Astrocyte (in vitro differentiated cells and primary cell): Measurements from ENCODE around the gene TNFSF13. TPM values are rescaled to one million over a fixed set of nuclear protein-coding genes. Genes with fewer than 3 reads are reported as not detected.

Experiments used
- DNase-seq: peaks from one replicate; pipeline ENCODE4 v3.0.0-alpha.2; 2010; ENCODE audit warnings: low read depth
- FAIRE-seq: peaks from 2 replicates; lab custom pipeline; 2011; peaks lifted over from hg19 to GRCh38; lab: Jason Lieb, UNC
- H2AFZ ChIP-seq: 2 replicates; pipeline ENCODE4 v1.6.0; 2012; ENCODE audit warnings: low read depth, low read length, inconsistent platforms
- H3K27ac ChIP-seq: 2 replicates; pipeline ENCODE4 v1.5.1; 2011; ENCODE audit warnings: low read depth, low read length, inconsistent platforms
- H3K27me3 ChIP-seq: 2 replicates; pipeline ENCODE4 v1.6.0; 2011; ENCODE audit warnings: low read length, inconsistent platforms; ENCODE audit not compliant: insufficient read depth
- H3K36me3 ChIP-seq: 2 replicates; pipeline ENCODE4 v1.5.1; 2011; ENCODE audit warnings: low read length, inconsistent platforms; ENCODE audit not compliant: insufficient read depth
- H3K4me1 ChIP-seq: 2 replicates; pipeline ENCODE4 v1.5.1; 2011; ENCODE audit warnings: low read length, inconsistent platforms; ENCODE audit not compliant: insufficient read depth
- H3K4me2 ChIP-seq: 2 replicates; pipeline ENCODE4 v1.6.0; 2012; ENCODE audit warnings: low read length, inconsistent platforms
- H3K4me3 ChIP-seq: 2 replicates; pipeline ENCODE4 v1.5.1; 2011; ENCODE audit warnings: low read depth, mild to moderate bottlenecking, low read length, inconsistent platforms; ENCODE audit not compliant: insufficient read depth
- H3K79me2 ChIP-seq: 2 replicates; pipeline ENCODE4 v1.6.0; 2012; ENCODE audit warnings: mild to moderate bottlenecking, low read length, inconsistent platforms; ENCODE audit not compliant: insufficient read depth
- H3K9ac ChIP-seq: 2 replicates; pipeline ENCODE4 v1.6.0; 2012; ENCODE audit warnings: mild to moderate bottlenecking, low read length, inconsistent platforms
- H3K9me3 ChIP-seq: 2 replicates; pipeline ENCODE4 v1.5.1; 2012; ENCODE audit warnings: low read depth, mild to moderate bottlenecking, low read length, inconsistent platforms; ENCODE audit not compliant: insufficient read depth
- H4K20me1 ChIP-seq: 2 replicates; pipeline ENCODE4 v1.6.0; 2012; ENCODE audit warnings: low read length, inconsistent platforms; ENCODE audit not compliant: insufficient read depth
- H3K27ac Mint-ChIP-seq: one replicate; pipeline ENCODE4 v1.8.0; 2021; ENCODE audit warnings: mild to moderate bottlenecking, mixed read lengths; ENCODE audit not compliant: unreplicated experiment
- H3K27me3 Mint-ChIP-seq: one replicate; pipeline ENCODE4 v1.8.0; 2021; ENCODE audit warnings: low read depth, mixed read lengths; ENCODE audit not compliant: unreplicated experiment
- H3K36me3 Mint-ChIP-seq: one replicate; pipeline ENCODE4 v1.8.0; 2021; ENCODE audit warnings: low read depth, mixed read lengths; ENCODE audit not compliant: unreplicated experiment
- H3K4me1 Mint-ChIP-seq: one replicate; pipeline ENCODE4 v1.8.0; 2021; ENCODE audit warnings: low read depth, mixed read lengths; ENCODE audit not compliant: unreplicated experiment
- H3K4me3 Mint-ChIP-seq: one replicate; pipeline ENCODE4 v1.8.0; 2021; ENCODE audit warnings: mild to moderate bottlenecking, moderate library complexity, mixed read lengths; ENCODE audit not compliant: unreplicated experiment
- H3K9me3 Mint-ChIP-seq: one replicate; pipeline ENCODE4 v1.8.0; 2021; ENCODE audit warnings: mild to moderate bottlenecking, mixed read lengths; ENCODE audit not compliant: unreplicated experiment
- EZH2 ChIP-seq: IDR thresholded peaks from 2 replicates; pipeline ENCODE4 v1.6.1; 2012; ENCODE audit warnings: mild to moderate bottlenecking, low read length, inconsistent platforms; ENCODE audit not compliant: insufficient read depth
- total RNA-seq: library from RNA; stranded (reverse); gene quantifications from 2 replicates; pipeline ENCODE4 v1.2.1, GENCODE V29; 2021
- TF ChIP-seq, protein P1 (sequence below): IDR thresholded peaks from 2 replicates; pipeline ENCODE4 v1.5.1; 2011; ENCODE audit warnings: low read depth, mild to moderate bottlenecking, inconsistent platforms, low read length, moderate library complexity; ENCODE audit not compliant: insufficient read depth

TNFSF13 gene
- total RNA-seq, 1 donor from 2014 or later, result 0.93 TPM

DNA sequence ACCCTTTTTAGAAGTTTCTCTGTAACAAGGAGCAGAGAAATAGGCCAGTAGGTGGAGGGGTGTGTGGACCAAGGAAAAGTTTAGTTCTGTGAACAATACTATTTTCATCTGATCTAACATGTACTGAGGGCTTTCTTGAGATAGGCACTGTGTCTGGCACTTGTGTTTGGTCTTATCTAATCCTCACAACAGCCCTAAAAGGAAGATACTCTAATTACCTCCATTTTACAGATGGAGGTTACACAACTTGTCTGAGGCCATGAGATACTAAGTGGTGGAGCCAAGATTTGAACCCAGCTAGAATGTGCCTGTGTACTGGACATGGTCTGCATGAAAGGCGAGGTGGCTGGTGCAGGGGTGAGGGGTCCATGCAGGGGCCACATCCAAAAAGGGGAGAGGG lies 5.2 kb upstream of the TNFSF13 start:
- Histone ChIP-seq H2AFZ (no peak overlapping the region), H3K27me3 (no peaks in the 10 kb centered on the region), H3K36me3 (no peaks in the 10 kb centered on the region), H3K9me3 (no peaks in the 10 kb centered on the region), H4K20me1 (no peaks in the 10 kb centered on the region), H3K4me2 (no peak overlapping the region), H3K27ac (no peak overlapping the region), H3K4me3 (no peak overlapping the region), H3K4me1 (peaks cover 13% of the 10 kb centered on the region), H3K79me2 (no peaks in the 10 kb centered on the region), H3K9ac (no peak overlapping the region)
- FAIRE-seq, result no peak
- peak overlapping the region; percentile 13 for H3K4me3 Mint-ChIP-seq
- H3K9me3 Mint-ChIP-seq, result peaks cover 3% of the 10 kb centered on the region
- H3K4me1 Mint-ChIP-seq, result peaks cover 2% of the 10 kb centered on the region
- no peak overlapping the region for H3K27ac Mint-ChIP-seq
- TF ChIP-seq EZH2, result no peak
- TF ChIP-seq, protein P1, sequence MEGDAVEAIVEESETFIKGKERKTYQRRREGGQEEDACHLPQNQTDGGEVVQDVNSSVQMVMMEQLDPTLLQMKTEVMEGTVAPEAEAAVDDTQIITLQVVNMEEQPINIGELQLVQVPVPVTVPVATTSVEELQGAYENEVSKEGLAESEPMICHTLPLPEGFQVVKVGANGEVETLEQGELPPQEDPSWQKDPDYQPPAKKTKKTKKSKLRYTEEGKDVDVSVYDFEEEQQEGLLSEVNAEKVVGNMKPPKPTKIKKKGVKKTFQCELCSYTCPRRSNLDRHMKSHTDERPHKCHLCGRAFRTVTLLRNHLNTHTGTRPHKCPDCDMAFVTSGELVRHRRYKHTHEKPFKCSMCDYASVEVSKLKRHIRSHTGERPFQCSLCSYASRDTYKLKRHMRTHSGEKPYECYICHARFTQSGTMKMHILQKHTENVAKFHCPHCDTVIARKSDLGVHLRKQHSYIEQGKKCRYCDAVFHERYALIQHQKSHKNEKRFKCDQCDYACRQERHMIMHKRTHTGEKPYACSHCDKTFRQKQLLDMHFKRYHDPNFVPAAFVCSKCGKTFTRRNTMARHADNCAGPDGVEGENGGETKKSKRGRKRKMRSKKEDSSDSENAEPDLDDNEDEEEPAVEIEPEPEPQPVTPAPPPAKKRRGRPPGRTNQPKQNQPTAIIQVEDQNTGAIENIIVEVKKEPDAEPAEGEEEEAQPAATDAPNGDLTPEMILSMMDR, result no peak
- no peaks in the 10 kb centered on the region for H3K36me3 Mint-ChIP-seq
- H3K27me3 Mint-ChIP-seq, result peaks cover 22% of the 10 kb centered on the region
- DNase-seq, result no peak

DNA sequence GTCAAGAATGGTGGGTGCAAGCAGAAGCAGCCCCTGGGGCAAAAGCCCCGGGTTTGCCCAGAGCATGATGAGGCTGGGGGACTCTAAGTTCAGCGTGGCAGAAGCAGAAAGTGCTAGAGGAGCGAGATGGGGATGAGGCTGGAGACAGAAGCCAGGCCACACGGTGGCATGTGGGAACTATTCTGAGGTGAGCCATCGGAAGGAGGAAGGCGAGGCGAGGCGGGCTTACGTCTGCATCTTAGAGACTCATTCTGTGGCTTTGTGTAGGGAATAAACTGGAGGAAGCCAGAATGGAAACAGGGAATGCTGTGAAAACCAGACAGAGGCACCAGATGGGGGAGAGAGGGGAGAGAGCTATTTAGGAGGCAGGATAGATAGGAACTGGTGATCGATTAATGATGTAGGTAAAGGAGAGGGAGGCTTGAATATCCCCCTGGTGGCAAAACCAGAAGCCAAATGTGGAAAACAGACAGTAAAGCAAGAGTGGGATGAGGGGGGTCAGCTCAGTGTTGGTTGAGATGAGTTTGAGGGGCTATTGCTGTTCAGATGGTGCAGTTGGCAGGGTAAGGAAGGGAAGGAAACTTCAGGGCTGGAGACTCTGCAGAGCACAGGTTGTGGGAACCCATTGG lies 3.1 kb upstream of the TNFSF13 start:
- H3K27me3 Mint-ChIP-seq, result peaks cover 19% of the 10 kb centered on the region
- FAIRE-seq (no peak), DNase-seq (no peak)
- H4K20me1 ChIP-seq, result no peaks in the 10 kb centered on the region
- TF ChIP-seq EZH2, result no peak
- TF ChIP-seq, protein P1, result peak; percentile 8
- H3K36me3 Mint-ChIP-seq, result no peaks in the 10 kb centered on the region
- peaks cover 1% of the 10 kb centered on the region for H3K9me3 Mint-ChIP-seq
- H2AFZ ChIP-seq, result no peak overlapping the region
- H3K36me3 ChIP-seq, result no peaks in the 10 kb centered on the region
- no peak overlapping the region for H3K9ac ChIP-seq
- peak overlapping the region; percentile 13 for H3K27ac Mint-ChIP-seq
- H3K27me3 ChIP-seq, result no peaks in the 10 kb centered on the region
- H3K27ac ChIP-seq, result no peak overlapping the region
- H3K4me3 ChIP-seq, result no peak overlapping the region
- H3K79me2 ChIP-seq, result no peaks in the 10 kb centered on the region
- H3K9me3 ChIP-seq, result no peaks in the 10 kb centered on the region
- H3K4me3 Mint-ChIP-seq, result peak overlapping the region; percentile 5
- no peak overlapping the region for H3K4me2 ChIP-seq
- H3K4me1 Mint-ChIP-seq, result peaks cover 6% of the 10 kb centered on the region
- H3K4me1 ChIP-seq, result peaks cover 10% of the 10 kb centered on the region

DNA sequence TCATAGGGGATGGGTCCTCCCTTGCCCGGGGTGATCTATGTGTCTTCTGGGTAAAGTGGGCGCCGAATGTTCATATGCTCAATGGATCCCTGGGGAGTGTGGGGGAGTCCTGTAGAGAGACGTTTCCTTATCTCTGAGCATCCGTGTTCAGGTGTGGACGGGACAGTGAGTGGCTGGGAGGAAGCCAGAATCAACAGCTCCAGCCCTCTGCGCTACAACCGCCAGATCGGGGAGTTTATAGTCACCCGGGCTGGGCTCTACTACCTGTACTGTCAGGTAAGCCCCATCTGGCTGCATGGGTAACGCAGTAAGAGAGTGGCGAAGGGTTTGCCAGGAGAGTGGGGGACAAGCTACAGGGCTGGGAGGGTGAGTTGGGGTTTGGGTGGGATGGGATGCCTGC lies 1.9 kb upstream of the TNFSF13 start:
- TF ChIP-seq, protein P1, result no peak
- TF ChIP-seq EZH2, result no peak
- no peaks in the 10 kb centered on the region for H4K20me1 ChIP-seq

More for the DNA sequence above, 1.9 kb upstream of the TNFSF13 start:
- H3K9me3 ChIP-seq, result no peaks in the 10 kb centered on the region
- no peak overlapping the region for H3K27ac ChIP-seq
- H3K4me3 ChIP-seq, result no peak overlapping the region
- H3K4me1 Mint-ChIP-seq, result peaks cover 11% of the 10 kb centered on the region
- no peak overlapping the region for H3K9ac ChIP-seq
- no peaks in the 10 kb centered on the region for H3K27me3 ChIP-seq
- H3K27ac Mint-ChIP-seq, result no peak overlapping the region
- H2AFZ ChIP-seq, result no peak overlapping the region
- no peak overlapping the region for H3K4me2 ChIP-seq
- no peaks in the 10 kb centered on the region for H3K79me2 ChIP-seq
- DNase-seq, result no peak
- H3K36me3 Mint-ChIP-seq, result no peaks in the 10 kb centered on the region
- H3K4me1 ChIP-seq, result peaks cover 15% of the 10 kb centered on the region
- H3K36me3 ChIP-seq, result no peaks in the 10 kb centered on the region
- H3K9me3 Mint-ChIP-seq, result peaks cover 1% of the 10 kb centered on the region
- peak overlapping the region; percentile 35 for H3K4me3 Mint-ChIP-seq
- peaks cover 13% of the 10 kb centered on the region for H3K27me3 Mint-ChIP-seq
- no peak for FAIRE-seq
